ENCODE results near the gene ATP10B.

GRCh38 chr5:160637357-160638090 lies 214.5 kb downstream of the ATP10B start:
- TF ChIP-seq CTCF (IDR thresholded peaks at IDR 0.05), result no peak
- no peak for TF ChIP-seq POLR2A (IDR thresholded peaks at IDR 0.05)
